H4 (cell line): ENCODE results near the gene CLCN3. TPM values are rescaled to one million over a fixed set of nuclear protein-coding genes. Genes with fewer than 3 reads are reported as not detected.
"Not testable (repeated sequence)": the region's sequence is repeated elsewhere in the genome, so short reads cannot be mapped to it uniquely, and the experiment has no call there.

Experiments used
- DNase-seq: peaks from one replicate; pipeline ENCODE4 v3.0.0-alpha.2; 2015; ENCODE audit warnings: low spot score
- total RNA-seq: library from RNA; depleted of rRNA; stranded (reverse); fragments of >200 nt; shearing (Covaris generic); gene quantifications from 2 replicates; pipeline ENCODE4 v1.2.3, GENCODE V29; 2014; rRNA removed

CLCN3 gene
- 22.2 and 23.8 TPM in 2 replicates for total RNA-seq

DNA sequence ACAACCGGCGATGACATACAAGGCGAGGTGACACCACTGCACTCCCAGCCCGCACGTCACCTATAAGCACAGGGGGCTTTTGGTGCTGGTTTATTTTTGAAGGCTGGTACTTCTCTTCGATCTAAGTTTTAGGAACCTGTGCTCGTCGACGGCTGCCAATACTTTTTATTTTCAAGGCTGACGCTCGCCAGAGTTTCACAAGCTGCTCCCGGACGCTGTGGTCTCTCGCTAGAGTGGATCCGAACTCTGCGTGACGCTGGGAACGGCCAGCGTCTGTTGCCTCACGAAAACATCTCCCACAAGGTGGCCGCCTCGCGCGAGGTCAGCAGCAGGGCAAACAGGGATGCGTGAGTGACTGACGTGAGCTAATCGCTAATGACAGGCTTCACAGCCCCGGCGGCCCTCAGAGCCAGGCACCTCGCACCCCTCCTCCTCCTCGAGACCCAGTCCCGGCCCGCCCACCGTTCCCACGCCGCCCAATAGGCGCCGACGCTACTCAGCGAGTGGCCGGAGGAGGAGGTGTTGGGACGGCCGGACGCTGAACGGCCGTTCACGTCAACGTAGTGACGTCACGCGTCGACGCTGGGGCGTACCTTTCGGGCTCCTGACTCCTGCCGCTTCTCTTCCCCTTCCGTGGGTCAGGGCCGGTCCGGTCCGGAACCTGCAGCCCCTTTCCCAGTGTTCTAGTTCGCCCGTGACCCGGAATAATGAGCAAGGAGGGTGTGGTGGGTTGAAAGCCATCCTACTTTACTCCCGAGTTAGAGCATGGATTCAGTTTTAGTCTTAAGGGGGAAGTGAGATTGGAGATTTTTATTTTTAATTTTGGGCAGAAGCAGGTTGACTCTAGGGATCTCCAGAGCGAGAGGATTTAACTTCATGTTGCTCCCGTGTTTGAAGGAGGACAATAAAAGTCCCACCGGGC, at the start of gene CLCN3:
CLCN3 (plus strand) TSS at position 621 of the 922 bp plus-strand sequence. CDS start 15,351 bp downstream, outside the sequence.
- DNase-seq: peak; percentile 96

DNA sequence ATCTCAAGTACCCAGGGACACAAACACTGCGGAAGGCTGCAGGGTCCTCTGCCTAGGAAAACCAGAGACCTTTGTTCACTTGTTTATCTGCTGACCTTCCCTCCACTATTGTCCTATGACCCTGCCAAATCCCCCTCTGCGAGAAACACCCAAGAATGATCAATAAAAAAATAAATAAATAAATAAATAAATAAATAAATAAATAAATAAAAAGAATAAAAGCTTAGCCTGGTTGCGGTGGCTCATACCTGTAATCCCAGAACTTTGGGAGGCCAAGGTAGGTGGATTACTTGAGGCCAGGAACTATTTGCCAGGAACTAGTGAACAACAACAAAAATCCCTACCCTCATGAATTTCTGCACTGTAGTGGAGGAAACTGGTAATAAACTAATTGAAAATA, 49.4 kb upstream of the CLCN3 start:
- not testable (repeated sequence) for DNase-seq

DNA sequence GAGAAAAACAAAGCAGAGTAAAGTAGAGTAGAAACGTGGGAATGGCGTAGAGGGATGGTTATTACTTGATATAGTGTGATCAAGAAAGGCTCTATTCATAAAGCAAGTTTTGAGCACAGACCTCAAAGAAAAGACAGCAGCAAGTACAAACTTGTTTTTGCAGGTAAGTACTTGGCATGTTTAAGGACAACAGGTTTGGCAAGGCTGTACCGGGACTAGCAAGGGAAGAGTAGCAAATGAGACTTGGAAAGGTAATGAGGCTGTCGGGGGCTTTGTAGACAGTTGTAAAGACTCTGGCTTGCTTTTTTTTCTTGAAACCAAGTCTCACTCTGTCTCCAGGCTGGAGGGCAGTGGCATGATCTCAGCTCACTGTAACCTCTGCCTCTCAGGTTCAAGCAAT, 48.9 kb upstream of the CLCN3 start:
- DNase-seq: no peak

DNA sequence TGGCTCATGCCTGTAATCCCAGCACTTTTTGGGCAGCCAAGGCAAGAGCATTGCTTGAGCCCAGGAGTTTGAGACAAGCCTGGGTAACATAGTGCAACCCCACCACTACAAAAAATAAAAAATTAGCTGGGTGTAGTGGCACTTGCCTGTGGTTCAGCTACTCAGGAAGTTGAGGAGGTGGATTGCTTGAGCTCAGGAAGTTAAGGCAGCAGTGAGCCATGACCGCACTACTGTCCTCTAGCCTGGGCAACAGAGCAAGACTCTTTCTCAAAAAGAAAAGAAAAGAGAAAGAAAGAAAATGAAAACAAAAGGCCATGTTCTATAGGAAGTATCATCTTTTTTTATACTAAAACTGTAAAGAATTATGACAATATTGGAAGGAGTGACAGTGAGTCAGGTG, 46.5 kb upstream of the CLCN3 start:
- no peak for DNase-seq

DNA sequence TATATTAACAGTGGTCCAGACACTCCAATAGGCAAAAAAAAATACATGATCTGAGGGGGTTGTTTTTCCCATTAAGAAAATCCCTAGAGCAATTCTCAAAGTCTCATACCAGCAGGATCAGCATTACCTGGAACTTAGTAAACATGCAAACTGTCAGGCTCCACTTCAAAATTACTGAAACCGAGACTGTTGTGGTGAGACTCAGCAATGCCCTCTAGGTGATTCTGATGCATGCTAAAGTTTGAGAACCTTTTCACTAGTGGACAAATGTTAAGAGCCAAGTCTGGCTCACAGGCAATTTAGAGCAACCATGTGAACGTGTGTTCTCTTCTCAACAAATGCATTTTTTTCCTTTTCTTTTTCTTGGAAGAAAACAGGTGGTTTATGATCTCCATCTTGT, 38.2 kb upstream of the CLCN3 start:
- no peak for DNase-seq

DNA sequence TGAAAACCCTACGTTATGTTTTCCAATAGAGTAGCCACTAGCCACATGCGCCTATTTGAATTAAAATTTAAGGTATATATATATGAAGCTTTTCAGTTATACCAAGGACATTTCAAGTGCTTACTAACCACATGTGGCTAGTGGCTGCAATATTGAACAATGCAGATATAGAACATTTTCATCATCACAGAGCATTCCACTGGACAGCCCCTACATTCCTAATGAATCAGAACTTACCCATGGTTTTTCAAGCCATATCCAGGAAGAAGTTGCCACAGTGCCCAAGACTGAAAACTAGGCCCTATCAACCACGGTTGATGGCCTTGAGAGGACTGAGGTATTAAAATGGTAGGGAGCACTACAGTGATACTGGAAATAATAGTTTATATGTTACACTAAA, 37.7 kb upstream of the CLCN3 start:
- DNase-seq: no peak

DNA sequence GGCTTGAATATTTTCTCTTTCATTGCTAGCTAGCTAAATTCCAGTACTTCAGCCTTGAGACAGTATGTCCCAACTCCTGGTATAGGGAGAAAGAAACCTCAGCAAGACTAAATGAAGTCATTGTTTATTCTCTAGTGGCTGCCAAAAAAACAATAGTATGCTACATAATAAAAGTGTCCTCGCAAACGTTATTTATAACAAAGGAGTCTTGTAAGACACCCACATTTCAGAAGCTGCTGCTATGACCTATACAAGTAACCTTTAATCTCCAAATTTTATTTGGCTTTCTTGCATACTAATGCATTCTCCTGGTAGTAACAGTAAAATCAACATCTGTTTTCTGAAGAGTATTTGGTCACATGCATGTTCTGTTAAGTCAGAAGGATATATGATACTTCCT, 36.8 kb upstream of the CLCN3 start:
- peak; percentile 59 for DNase-seq

DNA sequence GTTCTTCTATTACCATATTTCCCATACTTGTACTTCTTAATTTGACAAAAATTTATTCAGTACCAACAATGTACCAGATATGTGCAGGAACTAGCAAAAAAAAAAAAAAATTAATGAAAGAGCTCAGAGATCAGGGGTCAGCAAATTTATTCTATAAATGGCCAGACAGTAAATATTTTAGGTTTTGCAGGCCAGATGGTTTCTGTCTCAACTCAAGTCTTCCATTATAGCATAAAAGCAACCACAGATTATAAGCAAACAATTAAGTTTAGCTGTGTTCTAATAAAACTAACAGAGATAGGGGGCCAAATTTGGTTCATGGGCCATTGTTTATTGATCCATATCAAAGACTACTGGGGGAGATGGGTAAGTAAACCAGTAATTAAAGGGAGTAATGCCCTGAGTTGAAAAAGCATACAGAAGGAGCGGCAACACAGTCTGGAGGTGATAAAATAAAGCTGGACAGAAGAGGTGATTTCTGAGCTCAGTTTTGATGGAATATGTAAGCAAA, 27.3 kb upstream of the CLCN3 start:
- no peak for DNase-seq

DNA sequence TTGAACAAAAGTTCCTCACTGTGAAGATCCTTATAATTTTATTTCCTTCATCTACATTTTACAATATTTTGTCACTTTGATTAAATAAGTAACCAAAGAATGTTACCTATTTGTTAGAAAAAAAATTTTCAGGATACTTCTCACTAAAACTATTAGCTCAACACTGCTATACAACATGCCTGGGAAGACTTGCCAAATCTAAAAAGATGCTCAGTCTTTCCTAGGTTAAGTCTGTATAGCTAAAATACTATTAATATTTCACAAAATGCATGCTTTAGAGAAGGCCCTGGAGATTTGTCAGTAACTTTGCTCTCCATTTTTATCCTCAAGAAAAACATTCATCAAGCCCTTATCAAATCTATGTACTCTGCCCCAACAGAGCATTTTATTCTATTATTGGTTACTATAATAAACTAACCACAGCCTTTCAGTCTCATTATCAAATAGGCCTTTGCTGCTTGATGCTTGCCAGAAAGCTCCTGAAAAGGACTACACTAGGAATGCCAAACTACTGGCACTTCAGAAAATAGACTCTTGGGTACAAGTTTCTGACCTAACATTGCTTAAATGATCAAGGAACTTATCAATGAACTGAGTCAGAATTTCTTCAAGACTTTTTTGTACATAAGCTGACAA, 25.7 kb upstream of the CLCN3 start:
- no peak for DNase-seq

DNA sequence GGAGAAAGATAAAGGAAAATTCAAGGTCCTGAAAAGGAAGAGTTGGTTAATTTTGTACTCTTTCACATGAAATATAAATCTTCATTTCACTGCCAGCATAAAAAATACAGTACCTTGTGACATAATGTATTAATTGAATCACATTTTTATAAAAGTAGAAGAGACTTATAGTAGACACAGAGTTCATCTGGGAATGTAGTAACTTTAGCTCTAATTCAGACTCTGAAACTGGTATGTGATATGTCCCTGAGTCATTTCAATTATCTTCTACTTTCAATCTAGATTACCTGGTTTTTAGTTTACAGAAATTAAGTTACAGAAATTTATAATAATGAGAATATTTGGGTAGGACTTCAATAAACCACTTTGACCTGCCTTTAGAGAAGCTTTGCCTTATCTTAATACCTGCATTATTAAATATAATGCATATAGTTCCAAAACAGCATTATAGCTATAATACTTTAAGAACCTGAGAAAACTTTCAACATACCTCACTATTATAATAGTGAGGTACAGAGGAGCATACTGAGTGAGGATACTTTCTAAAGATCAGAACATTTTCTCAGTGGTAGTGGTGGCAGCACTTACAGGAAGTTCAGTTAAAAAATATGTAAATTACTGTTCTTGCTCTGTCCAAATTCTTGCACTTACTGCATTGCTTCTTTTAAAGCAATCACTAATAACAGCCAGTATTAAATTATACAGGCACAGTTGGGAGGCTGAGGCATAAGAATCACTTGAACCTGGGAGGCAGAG, 19.2 kb upstream of the CLCN3 start:
- no peak for DNase-seq

DNA sequence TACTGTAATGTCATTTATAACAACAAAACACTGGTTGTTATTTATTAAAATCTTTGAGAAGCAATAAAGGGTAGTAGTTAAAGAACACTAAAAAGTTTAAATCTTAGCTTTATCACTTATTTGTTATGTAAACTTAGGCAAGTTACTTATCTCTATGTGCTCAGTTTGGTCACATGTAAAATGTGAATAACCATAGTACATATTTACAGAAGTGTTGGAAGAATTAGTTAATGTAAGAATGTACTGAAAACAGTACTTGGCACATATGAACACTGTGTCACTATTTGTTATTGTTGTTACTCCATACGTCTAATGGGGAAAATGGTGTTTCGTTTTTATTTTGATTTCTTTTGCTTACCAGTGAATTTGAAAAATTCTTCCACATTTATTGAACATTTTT, 17.1 kb upstream of the CLCN3 start:
- no peak for DNase-seq

DNA sequence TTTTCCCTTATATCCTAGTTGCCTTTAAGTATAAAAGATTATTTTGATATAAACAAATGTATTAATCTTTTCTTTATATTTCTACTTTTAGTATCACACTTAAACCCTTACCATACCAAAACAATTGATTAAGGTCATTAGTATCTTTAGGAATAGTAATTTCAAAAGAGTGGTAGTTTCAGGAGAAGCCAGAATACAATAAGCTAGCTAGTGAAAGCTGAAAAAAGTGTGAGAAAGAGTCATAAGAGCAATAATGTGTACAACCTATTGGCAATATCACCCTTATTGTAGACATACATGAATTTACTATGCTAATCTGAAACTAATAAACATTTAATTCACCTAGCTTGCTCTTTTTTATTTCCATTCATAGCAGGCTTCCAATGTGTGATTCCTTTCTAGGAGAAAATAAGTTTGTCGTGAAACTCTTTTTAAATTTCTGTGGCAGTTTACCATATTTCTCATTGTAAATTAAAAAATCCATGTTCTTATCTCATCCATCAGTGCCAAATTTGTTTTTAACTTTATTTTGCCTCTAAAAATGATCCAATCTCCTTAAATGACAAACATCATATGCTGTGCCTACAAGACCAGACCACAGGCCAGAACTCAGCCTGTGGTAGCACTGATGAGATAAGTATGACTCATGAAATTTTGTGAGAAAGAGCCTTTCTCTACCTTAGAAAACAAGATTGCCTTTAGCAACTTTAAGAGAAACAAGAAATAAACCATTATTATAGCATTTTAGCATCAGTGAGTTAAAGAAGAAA, 16.1 kb upstream of the CLCN3 start:
- DNase-seq: peak; percentile 83

DNA sequence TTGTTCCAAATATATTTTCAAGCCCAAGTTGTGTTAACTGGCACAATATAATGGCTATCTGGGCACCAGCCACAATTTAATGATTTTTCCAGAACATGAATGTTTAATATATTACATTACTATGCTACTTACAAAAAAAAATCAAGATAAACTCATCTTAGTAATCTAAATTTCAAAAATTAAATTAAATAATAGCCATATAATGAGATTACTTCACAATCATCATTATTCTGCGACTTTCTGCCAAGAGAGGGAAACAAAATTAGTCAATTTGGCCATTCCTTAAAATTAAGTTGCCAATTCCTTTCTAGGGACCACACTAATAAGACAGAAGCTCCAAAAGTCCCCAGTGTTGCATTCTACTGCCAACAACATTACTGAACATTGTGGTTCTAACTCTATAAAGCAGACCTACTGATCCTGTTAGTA, 15.5 kb upstream of the CLCN3 start:
- DNase-seq: no peak

DNA sequence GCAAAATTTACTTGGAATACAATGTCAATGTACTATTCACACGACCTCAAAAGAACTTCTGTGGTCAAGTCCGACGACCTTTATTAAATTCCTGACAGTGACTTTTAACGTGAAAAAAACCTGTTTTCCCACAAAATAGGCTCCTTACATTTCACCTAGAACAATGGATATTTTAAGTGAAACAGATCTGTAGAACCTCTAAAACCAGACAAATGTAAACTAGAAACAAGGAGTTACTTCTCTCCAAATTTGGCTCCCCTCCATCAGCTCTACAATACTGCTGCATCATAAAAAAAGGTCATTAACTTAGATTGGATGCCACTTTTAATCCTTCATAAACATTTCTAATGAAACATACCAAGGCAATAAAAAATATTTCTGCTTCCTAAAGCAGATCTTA, 9.2 kb upstream of the CLCN3 start:
- no peak for DNase-seq

DNA sequence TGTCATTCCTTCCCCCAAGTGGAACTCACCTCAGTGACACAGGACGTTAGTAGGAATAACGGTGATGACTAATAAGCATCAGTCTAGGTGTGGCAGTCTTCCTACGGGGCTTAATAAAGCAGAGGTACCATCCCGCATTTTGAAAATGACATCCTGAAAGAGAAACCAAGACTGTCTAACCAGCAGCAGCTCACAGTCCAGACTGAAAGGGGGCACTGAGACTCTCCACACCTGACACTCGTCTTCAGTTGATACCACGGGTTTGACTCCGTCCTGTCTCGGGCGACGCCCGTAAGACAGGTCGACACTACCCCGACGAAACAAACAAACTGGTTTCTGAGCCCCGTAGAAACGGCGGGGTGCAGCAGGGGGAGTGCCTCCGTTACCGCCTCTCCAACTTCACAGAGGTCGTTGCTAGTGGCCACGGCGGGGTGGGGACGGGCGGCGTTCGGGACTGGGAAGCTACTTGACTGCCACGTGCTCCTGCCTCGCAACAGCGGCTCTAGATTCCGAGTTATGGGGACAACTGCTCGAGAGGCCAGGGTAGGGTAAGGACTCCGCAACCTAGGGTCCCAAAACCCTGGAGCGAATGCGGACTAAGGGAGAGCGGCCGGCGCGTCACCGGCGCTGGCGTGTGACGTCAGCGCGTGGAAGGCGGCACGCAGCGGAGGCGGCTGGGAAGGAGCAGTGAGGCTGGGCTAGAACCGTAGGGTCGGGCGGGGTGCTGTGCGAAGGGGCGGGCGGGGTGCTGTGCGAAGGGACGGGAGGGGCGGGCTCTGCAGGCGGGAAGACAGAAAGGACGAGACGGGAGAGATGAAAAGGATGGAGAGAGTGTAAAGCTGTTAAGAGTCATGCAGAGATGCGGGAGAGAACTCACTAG, 8.1 kb upstream of the CLCN3 start, which contains the start of gene NEK1:
NEK1 (minus strand) TSS at position 593 of the 880 bp plus-strand sequence. CDS start 9,953 bp downstream, outside the sequence.
- peak; percentile 88 for DNase-seq

DNA sequence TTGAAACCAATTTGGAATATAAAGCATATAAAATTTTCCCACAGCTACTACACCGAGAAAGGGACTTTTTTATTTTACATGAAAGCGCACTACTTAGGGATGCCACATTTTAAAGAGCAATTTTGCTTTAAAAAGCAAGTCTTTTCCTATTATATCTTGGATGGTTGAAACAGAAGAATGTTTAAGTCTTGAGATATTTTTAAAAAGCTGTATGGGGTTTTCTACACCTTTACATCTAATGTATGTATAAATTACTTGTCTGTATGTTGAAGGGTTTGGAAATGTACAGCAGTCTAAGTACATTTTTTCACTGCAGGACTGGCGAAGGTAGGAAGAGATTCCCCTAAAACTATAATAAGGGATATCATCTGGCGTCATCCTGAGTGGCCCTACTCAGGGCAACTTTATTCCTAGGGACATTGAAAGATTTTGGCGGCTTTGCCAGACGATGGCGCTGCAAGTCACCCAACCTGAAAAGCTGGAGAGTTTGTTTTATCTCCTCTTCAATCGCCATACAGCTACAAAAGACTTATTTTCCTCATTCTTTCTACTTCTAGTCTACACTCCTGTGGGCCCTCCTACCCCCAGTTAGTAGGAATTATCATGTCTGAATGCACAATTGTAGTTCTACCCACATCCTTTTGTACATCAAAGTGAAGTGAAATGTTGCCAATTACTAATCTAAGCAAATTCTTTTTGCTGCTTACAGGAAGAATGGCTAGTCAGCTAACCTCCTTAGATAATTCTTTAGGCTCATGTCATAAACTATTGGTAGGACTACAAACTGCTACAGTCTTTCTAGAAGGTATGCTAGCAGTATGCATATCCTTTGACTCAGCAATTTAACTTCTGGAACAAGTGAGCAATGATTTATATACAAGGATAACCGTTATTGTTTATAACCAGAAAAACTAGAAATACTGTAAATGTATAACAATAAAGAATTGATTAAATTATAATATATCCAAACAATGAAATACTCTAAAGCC, 7.2 kb upstream of the CLCN3 start:
- DNase-seq: peak; percentile 58

DNA sequence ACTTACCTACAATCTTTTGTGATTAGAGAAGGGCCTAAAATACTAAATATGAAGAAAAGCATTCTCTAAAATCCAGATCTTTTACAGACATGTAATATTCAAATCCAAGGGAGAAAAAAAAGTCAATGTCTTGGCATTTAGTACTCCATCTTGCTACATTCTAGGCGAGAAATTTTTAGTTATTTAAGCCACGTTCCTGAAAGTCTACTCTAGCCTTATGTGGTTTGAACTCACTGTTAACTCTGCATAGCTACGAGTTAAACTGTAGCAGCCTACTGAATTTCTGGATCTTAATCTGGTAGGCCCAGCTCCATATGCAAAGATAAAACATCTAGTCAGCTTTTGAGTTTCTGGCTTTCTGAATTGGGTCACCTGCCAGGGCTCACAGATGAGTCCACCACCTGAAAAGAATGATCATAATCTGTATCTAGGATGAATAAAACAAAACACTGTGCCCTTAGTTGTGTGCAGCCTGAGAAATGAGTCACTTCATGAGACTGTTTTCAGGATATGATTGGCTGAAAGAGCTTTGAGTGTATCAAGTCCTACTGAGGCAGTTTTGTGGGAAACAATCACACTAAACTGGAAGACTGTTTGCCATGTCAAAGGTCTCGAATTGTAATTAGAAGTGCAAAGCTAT, 4.8 kb upstream of the CLCN3 start:
- DNase-seq: no peak

DNA sequence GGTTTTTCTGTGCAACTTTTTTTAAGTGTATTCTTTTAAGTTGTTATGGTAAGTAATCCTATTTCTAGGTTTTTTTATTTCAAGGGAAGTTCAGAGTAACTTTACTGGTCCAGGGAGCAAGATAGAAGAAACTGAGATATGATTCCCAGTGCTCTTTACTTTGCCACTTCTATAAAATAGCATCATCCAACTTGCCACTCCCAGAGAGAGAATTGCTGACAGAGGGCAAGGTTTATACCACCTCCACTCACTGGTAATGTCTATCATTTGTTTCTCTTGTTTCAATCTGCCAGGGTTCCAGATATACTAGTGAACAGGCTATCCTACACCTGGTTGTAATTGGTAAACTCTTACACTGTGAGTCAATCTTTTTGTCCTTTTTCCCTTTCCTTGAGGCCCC, 3.5 kb upstream of the CLCN3 start:
- DNase-seq: no peak
